GM12865 (cell line): ENCODE measurements around the gene SLC25A29.

Experiments
- DNase-seq: peaks from one replicate; pipeline ENCODE4 v3.0.0; 2010; ENCODE audit warnings: low read depth
- H3K4me3 ChIP-seq: 2 replicates; pipeline ENCODE4 v1.5.1; 2011; ENCODE audit warnings: mild to moderate bottlenecking, low read depth, low read length, control low read depth
- CTCF ChIP-seq: IDR thresholded peaks from 2 replicates; pipeline ENCODE4 v1.5.1; 2011; ENCODE audit warnings: low read length, control low read depth, low read depth, inconsistent platforms; ENCODE audit not compliant: insufficient read depth; ENCODE audit errors: missing control alignments

SLC25A29 gene

GRCh38 chr14:100261621-100262020 lies 44.6 kb downstream of the SLC25A29 start:
- DNase-seq, result peak; percentile 61
- TF ChIP-seq CTCF, result no peak
- H3K4me3 ChIP-seq, result no peak overlapping the region

GRCh38 chr14:100256339-100256895 lies 49.8 kb downstream of the SLC25A29 start:
- no peak overlapping the region for H3K4me3 ChIP-seq
- TF ChIP-seq CTCF, result no peak
- peak; percentile 57 for DNase-seq

GRCh38 chr14:100252684-100253083 lies 53.6 kb downstream of the SLC25A29 start:
- DNase-seq, result no peak
- no peak overlapping the region for H3K4me3 ChIP-seq
- no peak for TF ChIP-seq CTCF

- H3K4me3 ChIP-seq, result no peak overlapping the region
- no peak for DNase-seq
- no peak for TF ChIP-seq CTCF
These were observed 55.3 kb downstream of the SLC25A29 start for GRCh38 chr14:100250732-100251465.

- peak; percentile 42 for DNase-seq
These were observed 59.3 kb downstream of the SLC25A29 start for GRCh38 chr14:100246809-100247428.

GRCh38 chr14:100243020-100243419 lies 63.2 kb downstream of the SLC25A29 start:
- TF ChIP-seq CTCF, result no peak
- DNase-seq, result no peak
- peak overlapping the region; percentile 50 for H3K4me3 ChIP-seq

More at GRCh38 chr14:100246809-100247428, 59.3 kb downstream of the SLC25A29 start:
- no peak overlapping the region for H3K4me3 ChIP-seq
- peak; percentile 22 for TF ChIP-seq CTCF
